ENCODE measurements around the gene PPM1D.

Gene PPM1D

DNA sequence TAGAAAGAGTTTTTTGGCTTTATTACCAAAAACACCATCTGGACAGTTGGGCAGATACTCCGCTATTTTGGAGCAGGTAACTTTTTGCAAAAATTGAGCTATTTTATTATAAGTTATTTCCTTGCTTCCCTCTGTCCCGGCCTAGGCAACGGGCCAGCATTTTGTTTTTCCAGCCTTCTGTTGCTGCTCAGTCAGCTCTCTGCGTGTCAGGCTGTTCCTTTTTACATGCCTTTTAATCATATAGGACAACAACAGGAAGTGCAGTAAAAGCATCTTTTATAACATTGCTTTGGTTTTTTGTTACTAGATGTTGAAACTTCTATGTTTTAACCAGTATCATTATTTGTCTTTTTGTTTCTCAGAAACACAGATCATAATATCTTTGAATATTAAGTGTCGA lies 30.4 kb downstream of the PPM1D start:
- no peak overlapping the region for H3K9ac ChIP-seq (ENCODE audit: low read depth, low read length, poor library complexity, severe bottlenecking)
- no peaks in the 10 kb centered on the region for H3K4me1 ChIP-seq (ENCODE audit: insufficient read depth, low read length, poor library complexity, severe bottlenecking)
- no peak overlapping the region for H2AFZ ChIP-seq (ENCODE audit: low read length)
- peaks cover 39% of the 10 kb centered on the region; the same call in 1 of the 2 replicates for H3K79me2 ChIP-seq (ENCODE audit: insufficient read depth, low read length)
- TF ChIP-seq, protein P1, sequence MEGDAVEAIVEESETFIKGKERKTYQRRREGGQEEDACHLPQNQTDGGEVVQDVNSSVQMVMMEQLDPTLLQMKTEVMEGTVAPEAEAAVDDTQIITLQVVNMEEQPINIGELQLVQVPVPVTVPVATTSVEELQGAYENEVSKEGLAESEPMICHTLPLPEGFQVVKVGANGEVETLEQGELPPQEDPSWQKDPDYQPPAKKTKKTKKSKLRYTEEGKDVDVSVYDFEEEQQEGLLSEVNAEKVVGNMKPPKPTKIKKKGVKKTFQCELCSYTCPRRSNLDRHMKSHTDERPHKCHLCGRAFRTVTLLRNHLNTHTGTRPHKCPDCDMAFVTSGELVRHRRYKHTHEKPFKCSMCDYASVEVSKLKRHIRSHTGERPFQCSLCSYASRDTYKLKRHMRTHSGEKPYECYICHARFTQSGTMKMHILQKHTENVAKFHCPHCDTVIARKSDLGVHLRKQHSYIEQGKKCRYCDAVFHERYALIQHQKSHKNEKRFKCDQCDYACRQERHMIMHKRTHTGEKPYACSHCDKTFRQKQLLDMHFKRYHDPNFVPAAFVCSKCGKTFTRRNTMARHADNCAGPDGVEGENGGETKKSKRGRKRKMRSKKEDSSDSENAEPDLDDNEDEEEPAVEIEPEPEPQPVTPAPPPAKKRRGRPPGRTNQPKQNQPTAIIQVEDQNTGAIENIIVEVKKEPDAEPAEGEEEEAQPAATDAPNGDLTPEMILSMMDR (conservative IDR thresholded peaks at IDR 0.05; ENCODE audit: low read length), result no peak
- TF ChIP-seq EZH2phosphoT487 (IDR thresholded peaks at IDR 0.05; ENCODE audit: borderline replicate concordance), result no peak
- H3K27me3 ChIP-seq (ENCODE audit: insufficient read depth, low read length, poor library complexity, severe bottlenecking), result no peaks in the 10 kb centered on the region
- no peak overlapping the region for H3K4me2 ChIP-seq (ENCODE audit: low read depth, low read length, poor library complexity, severe bottlenecking)
- no peaks in the 10 kb centered on the region for H3K9me2 ChIP-seq (replicated peaks; ENCODE audit: low read depth, low read length)
- no peaks in the 10 kb centered on the region for H3K9me3 ChIP-seq (ENCODE audit: insufficient read depth, low read depth, low read length)
- peaks cover 53% of the 10 kb centered on the region; the same call in 1 of the 2 replicates for H3K36me3 ChIP-seq (ENCODE audit: insufficient read depth, low read length)
- H3F3A ChIP-seq (ENCODE audit: low read depth), result no peaks in the 10 kb centered on the region
- H4K20me1 ChIP-seq (ENCODE audit: insufficient read depth, low read length, poor library complexity, severe bottlenecking), result peaks cover 14% of the 10 kb centered on the region
- no peak overlapping the region for H3K4me3 ChIP-seq (ENCODE audit: low read length, poor library complexity, severe bottlenecking)

DNA sequence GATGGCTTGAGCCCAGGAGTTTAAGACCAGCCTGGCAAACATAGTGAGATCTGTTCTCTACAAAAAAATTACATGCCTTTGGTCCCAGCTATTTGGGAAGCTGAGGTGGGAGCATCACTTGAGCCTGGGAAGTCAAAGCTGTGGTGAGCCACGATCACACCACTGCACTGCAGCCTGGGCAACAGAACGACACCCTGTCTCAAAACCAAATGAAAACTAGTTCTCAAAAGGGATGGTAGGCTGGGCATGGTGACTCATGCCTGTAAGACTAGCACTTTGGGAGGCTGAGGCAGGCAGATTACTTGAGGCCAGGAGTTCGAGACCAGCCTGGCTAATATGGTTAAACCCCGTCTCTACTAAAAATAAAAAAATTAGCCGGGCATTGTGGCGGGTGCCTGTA lies 31.1 kb downstream of the PPM1D start:
- no peak overlapping the region for H3K4me2 ChIP-seq (ENCODE audit: low read depth, low read length, poor library complexity, severe bottlenecking)
- no peak overlapping the region for H2AFZ ChIP-seq (ENCODE audit: low read length)
- peaks cover 36% of the 10 kb centered on the region; the same call in 1 of the 2 replicates for H3K79me2 ChIP-seq (ENCODE audit: insufficient read depth, low read length)
- H3K4me1 ChIP-seq (ENCODE audit: insufficient read depth, low read length, poor library complexity, severe bottlenecking), result no peaks in the 10 kb centered on the region
- no peaks in the 10 kb centered on the region for H3F3A ChIP-seq (ENCODE audit: low read depth)
- H3K9me3 ChIP-seq (ENCODE audit: insufficient read depth, low read depth, low read length), result no peaks in the 10 kb centered on the region
- no peaks in the 10 kb centered on the region for H3K27me3 ChIP-seq (ENCODE audit: insufficient read depth, low read length, poor library complexity, severe bottlenecking)
- H3K9me2 ChIP-seq (replicated peaks; ENCODE audit: low read depth, low read length), result no peaks in the 10 kb centered on the region
- TF ChIP-seq EZH2phosphoT487 (IDR thresholded peaks at IDR 0.05; ENCODE audit: borderline replicate concordance), result no peak
- TF ChIP-seq, protein P1 (conservative IDR thresholded peaks at IDR 0.05; ENCODE audit: low read length), result no peak
- H3K36me3 ChIP-seq (ENCODE audit: insufficient read depth, low read length), result peaks cover 53% of the 10 kb centered on the region
- H3K4me3 ChIP-seq (ENCODE audit: low read length, poor library complexity, severe bottlenecking), result no peak overlapping the region
- H4K20me1 ChIP-seq (ENCODE audit: insufficient read depth, low read length, poor library complexity, severe bottlenecking), result peaks cover 14% of the 10 kb centered on the region
- H3K9ac ChIP-seq (ENCODE audit: low read depth, low read length, poor library complexity, severe bottlenecking), result no peak overlapping the region

DNA sequence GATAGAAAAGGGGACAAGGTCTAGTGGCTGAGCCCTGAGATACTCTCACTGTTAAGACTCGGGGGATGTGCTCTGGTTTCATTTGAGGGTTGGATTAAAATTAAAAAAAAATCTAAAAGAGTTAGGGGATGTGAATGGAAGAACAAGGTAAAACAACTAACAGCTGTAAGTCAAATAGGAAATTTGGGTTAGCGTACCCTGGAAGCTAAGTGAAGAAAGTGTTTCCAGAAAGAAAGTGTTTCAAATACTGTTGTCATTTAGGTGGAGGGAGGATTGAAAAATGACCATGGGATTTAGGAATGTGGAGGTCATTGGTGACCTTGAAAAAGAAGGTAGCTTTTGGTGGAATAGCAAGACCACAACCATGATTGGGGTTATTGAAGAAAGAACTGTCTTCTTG lies 37.7 kb downstream of the PPM1D start:
- H4K20me1 ChIP-seq (ENCODE audit: insufficient read depth, low read length, poor library complexity, severe bottlenecking), result peaks cover 13% of the 10 kb centered on the region
- no peak for TF ChIP-seq EZH2phosphoT487 (IDR thresholded peaks at IDR 0.05; ENCODE audit: borderline replicate concordance)
- TF ChIP-seq, protein P1 (conservative IDR thresholded peaks at IDR 0.05; ENCODE audit: low read length), result no peak
- no peak overlapping the region for H3K9ac ChIP-seq (ENCODE audit: low read depth, low read length, poor library complexity, severe bottlenecking)
- no peaks in the 10 kb centered on the region for H3K9me2 ChIP-seq (replicated peaks; ENCODE audit: low read depth, low read length)
- no peaks in the 10 kb centered on the region for H3K9me3 ChIP-seq (ENCODE audit: insufficient read depth, low read depth, low read length)
- H3K4me3 ChIP-seq (ENCODE audit: low read length, poor library complexity, severe bottlenecking), result no peak overlapping the region
- no peak overlapping the region for H3K4me2 ChIP-seq (ENCODE audit: low read depth, low read length, poor library complexity, severe bottlenecking)
- H2AFZ ChIP-seq (ENCODE audit: low read length), result no peak overlapping the region
- H3K4me1 ChIP-seq (ENCODE audit: insufficient read depth, low read length, poor library complexity, severe bottlenecking), result no peaks in the 10 kb centered on the region
- H3K36me3 ChIP-seq (ENCODE audit: insufficient read depth, low read length), result peaks cover 67% of the 10 kb centered on the region
- peaks cover 22% of the 10 kb centered on the region for H3K79me2 ChIP-seq (ENCODE audit: insufficient read depth, low read length)
- H3K27me3 ChIP-seq (ENCODE audit: insufficient read depth, low read length, poor library complexity, severe bottlenecking), result no peaks in the 10 kb centered on the region
- no peaks in the 10 kb centered on the region for H3F3A ChIP-seq (ENCODE audit: low read depth)

Measured in Loucy (cell line).